Karpas-422 (cell line): ENCODE measurements around the gene C22orf42. TPM values are rescaled to one million over a fixed set of nuclear protein-coding genes. Genes with fewer than 3 reads are reported as not detected.

Experiments used
- DNase-seq: peaks from one replicate; pipeline ENCODE4 v3.0.0-alpha.2; 2015
- H2AFZ ChIP-seq: fragments of 200-600 bp; sonication (generic); 2 replicates; pipeline ENCODE4 v1.6.1; 2014; ENCODE audit warnings: antibody characterized with exemption, low read length, mixed read lengths
- H3K27ac ChIP-seq: fragments of 200-600 bp; sonication (generic); 2 replicates; pipeline ENCODE4 v1.5.1; 2014; ENCODE audit warnings: mild to moderate bottlenecking, low read length, moderate library complexity
- H3K27me3 ChIP-seq: fragments of 200-600 bp; sonication (generic); 2 replicates; pipeline ENCODE4 v1.6.1; 2014; ENCODE audit warnings: low read length, mixed read lengths
- H3K36me3 ChIP-seq: fragments of 200-600 bp; sonication (generic); 2 replicates; pipeline ENCODE4 v1.6.1; 2014; ENCODE audit warnings: low read length, mixed read lengths; ENCODE audit not compliant: insufficient read depth
- H3K4me1 ChIP-seq: fragments of 200-600 bp; sonication (generic); 2 replicates; pipeline ENCODE4 v1.6.1; 2014; ENCODE audit warnings: mild to moderate bottlenecking, low read length, mixed read lengths
- H3K4me2 ChIP-seq: fragments of 200-600 bp; sonication (generic); 2 replicates; pipeline ENCODE4 v1.6.1; 2014; ENCODE audit warnings: low read length, low read depth, mild to moderate bottlenecking; ENCODE audit not compliant: poor library complexity, severe bottlenecking
- H3K4me3 ChIP-seq: fragments of 200-600 bp; sonication (generic); 2 replicates; pipeline ENCODE4 v1.5.1; 2014; ENCODE audit warnings: mild to moderate bottlenecking, antibody characterized with exemption, low read length, mixed read lengths
- H3K79me2 ChIP-seq: fragments of 200-600 bp; sonication (generic); 2 replicates; pipeline ENCODE4 v1.6.1; 2014; ENCODE audit warnings: mild to moderate bottlenecking, low read length, mixed read lengths
- H3K9ac ChIP-seq: fragments of 200-600 bp; sonication (generic); 2 replicates; pipeline ENCODE4 v1.6.0; 2014; ENCODE audit warnings: low read length
- H3K9me2 ChIP-seq: fragments of 200-600 bp; sonication (generic), shearing (Covaris generic); replicated peaks from 2 replicates; pipeline ENCODE4 v1.6.0; 2014; ENCODE audit warnings: mild to moderate bottlenecking, low read length, moderate library complexity; ENCODE audit not compliant: insufficient read depth
- H3K9me3 ChIP-seq: fragments of 300-700, 200-600 bp; sonication (generic); 2 replicates; pipeline ENCODE4 v1.6.1; 2014; ENCODE audit warnings: low read length, mixed read lengths
- H4K20me1 ChIP-seq: fragments of 200-600 bp; sonication (generic); 2 replicates; pipeline ENCODE4 v1.6.1; 2014; ENCODE audit warnings: mild to moderate bottlenecking, antibody characterized with exemption, low read length, low read depth; ENCODE audit not compliant: insufficient read depth
- total RNA-seq: library from RNA; depleted of rRNA; stranded (reverse); fragments of >200 nt; shearing (Covaris generic); gene quantifications from 2 replicates; pipeline ENCODE4 v1.2.3, GENCODE V29; 2014; ENCODE audit warnings: low replicate concordance

Gene C22orf42
- total RNA-seq, 1 experiment from 2014 or later: not detected

- Histone ChIP-seq H3K9ac (no peak overlapping the region), H3K4me2 (no peak overlapping the region), H3K79me2 (no peaks in the 10 kb centered on the region), H4K20me1 (no peaks in the 10 kb centered on the region), H3K27me3 (no peaks in the 10 kb centered on the region), H2AFZ (no peak overlapping the region), H3K27ac (no peak overlapping the region), H3K9me2 (no peaks in the 10 kb centered on the region), H3K4me1 (no peaks in the 10 kb centered on the region), H3K36me3 (no peaks in the 10 kb centered on the region), H3K9me3 (no peaks in the 10 kb centered on the region), H3K4me3 (no peak overlapping the region)
- DNase-seq: no peak
Measured at GRCh38 chr22:32204040-32204855, 45.1 kb upstream of the C22orf42 start.

GRCh38 chr22:32203181-32204039 lies 44.3 kb upstream of the C22orf42 start:
- H3K27me3 ChIP-seq: no peaks in the 10 kb centered on the region
- no peaks in the 10 kb centered on the region for H4K20me1 ChIP-seq
- H3K36me3 ChIP-seq: no peaks in the 10 kb centered on the region
- no peak overlapping the region for H3K4me3 ChIP-seq
- DNase-seq: no peak
- no peak overlapping the region for H3K9ac ChIP-seq
- H3K27ac ChIP-seq: no peak overlapping the region
- H3K79me2 ChIP-seq: no peaks in the 10 kb centered on the region
- no peaks in the 10 kb centered on the region for H3K9me3 ChIP-seq
- H2AFZ ChIP-seq: no peak overlapping the region
- H3K4me2 ChIP-seq: no peak overlapping the region
- no peaks in the 10 kb centered on the region for H3K9me2 ChIP-seq
- H3K4me1 ChIP-seq: no peaks in the 10 kb centered on the region

GRCh38 chr22:32202539-32203180 lies 43.6 kb upstream of the C22orf42 start:
- no peak overlapping the region for H3K27ac ChIP-seq
- no peak overlapping the region for H3K4me3 ChIP-seq
- H3K27me3 ChIP-seq: no peaks in the 10 kb centered on the region
- no peak overlapping the region for H3K9ac ChIP-seq
- peak; percentile 57 for DNase-seq
- no peaks in the 10 kb centered on the region for H3K9me3 ChIP-seq
- no peaks in the 10 kb centered on the region for H3K79me2 ChIP-seq
- no peaks in the 10 kb centered on the region for H4K20me1 ChIP-seq
- H3K4me2 ChIP-seq: no peak overlapping the region
- no peaks in the 10 kb centered on the region for H3K4me1 ChIP-seq
- no peaks in the 10 kb centered on the region for H3K36me3 ChIP-seq
- H3K9me2 ChIP-seq: no peaks in the 10 kb centered on the region
- no peak overlapping the region for H2AFZ ChIP-seq

- Histone ChIP-seq H2AFZ (no peak overlapping the region), H3K27me3 (no peaks in the 10 kb centered on the region), H3K9me2 (no peaks in the 10 kb centered on the region)
Measured at GRCh38 chr22:32202161-32202538, 43.0 kb upstream of the C22orf42 start.

GRCh38 chr22:32200752-32201151 lies 41.6 kb upstream of the C22orf42 start:
- Histone ChIP-seq H3K4me3 (no peak overlapping the region), H3K9ac (no peak overlapping the region), H3K9me2 (no peaks in the 10 kb centered on the region), H3K4me1 (no peaks in the 10 kb centered on the region), H2AFZ (no peak overlapping the region), H3K9me3 (no peaks in the 10 kb centered on the region), H4K20me1 (no peaks in the 10 kb centered on the region), H3K27ac (no peak overlapping the region), H3K79me2 (no peaks in the 10 kb centered on the region), H3K4me2 (no peak overlapping the region), H3K27me3 (no peaks in the 10 kb centered on the region), H3K36me3 (no peaks in the 10 kb centered on the region)
- DNase-seq: no peak

More at GRCh38 chr22:32202161-32202538, 43.0 kb upstream of the C22orf42 start:
- H3K4me3 ChIP-seq: no peak overlapping the region
- H3K9ac ChIP-seq: no peak overlapping the region
- no peaks in the 10 kb centered on the region for H3K9me3 ChIP-seq
- H3K4me2 ChIP-seq: no peak overlapping the region
- H4K20me1 ChIP-seq: no peaks in the 10 kb centered on the region
- H3K4me1 ChIP-seq: no peaks in the 10 kb centered on the region
- H3K79me2 ChIP-seq: no peaks in the 10 kb centered on the region
- no peak for DNase-seq
- no peaks in the 10 kb centered on the region for H3K36me3 ChIP-seq
- no peak overlapping the region for H3K27ac ChIP-seq

- H3K27me3 ChIP-seq: no peaks in the 10 kb centered on the region
- H3K4me3 ChIP-seq: no peak overlapping the region
- H3K36me3 ChIP-seq: no peaks in the 10 kb centered on the region
- DNase-seq: no peak
- H4K20me1 ChIP-seq: no peaks in the 10 kb centered on the region
- no peak overlapping the region for H3K4me2 ChIP-seq
- H3K9me2 ChIP-seq: no peaks in the 10 kb centered on the region
- no peaks in the 10 kb centered on the region for H3K9me3 ChIP-seq
- no peak overlapping the region for H2AFZ ChIP-seq
- H3K79me2 ChIP-seq: no peaks in the 10 kb centered on the region
- H3K27ac ChIP-seq: no peak overlapping the region
- no peak overlapping the region for H3K9ac ChIP-seq
- H3K4me1 ChIP-seq: no peaks in the 10 kb centered on the region
Measured at GRCh38 chr22:32199961-32200360, 40.9 kb upstream of the C22orf42 start.

GRCh38 chr22:32199341-32199740 lies 40.2 kb upstream of the C22orf42 start:
- Histone ChIP-seq H3K27ac (no peak overlapping the region), H3K79me2 (no peaks in the 10 kb centered on the region), H3K9ac (no peak overlapping the region), H3K4me3 (no peak overlapping the region), H3K9me2 (no peaks in the 10 kb centered on the region), H3K4me2 (no peak overlapping the region), H3K9me3 (no peaks in the 10 kb centered on the region), H3K27me3 (no peaks in the 10 kb centered on the region), H4K20me1 (no peaks in the 10 kb centered on the region), H3K36me3 (no peaks in the 10 kb centered on the region), H3K4me1 (no peaks in the 10 kb centered on the region), H2AFZ (no peak overlapping the region)
- no peak for DNase-seq
